GM20000 (cell line): ENCODE results near the gene MYCN.
"Not testable (repeated sequence)": the region's sequence is repeated elsewhere in the genome, so short reads cannot be mapped to it uniquely, and the experiment has no call there.

Experiments
- DNase-seq: peaks from one replicate; pipeline ENCODE4 v3.0.0; 2012; ENCODE audit warnings: low spot score
- TF ChIP-seq, protein P1 (sequence below): IDR thresholded peaks from 2 replicates; pipeline ENCODE4 v1.5.1; 2012; ENCODE audit warnings: mild to moderate bottlenecking, control low read depth; ENCODE audit errors: extremely low read depth, missing control alignments

The MYCN gene

DNA sequence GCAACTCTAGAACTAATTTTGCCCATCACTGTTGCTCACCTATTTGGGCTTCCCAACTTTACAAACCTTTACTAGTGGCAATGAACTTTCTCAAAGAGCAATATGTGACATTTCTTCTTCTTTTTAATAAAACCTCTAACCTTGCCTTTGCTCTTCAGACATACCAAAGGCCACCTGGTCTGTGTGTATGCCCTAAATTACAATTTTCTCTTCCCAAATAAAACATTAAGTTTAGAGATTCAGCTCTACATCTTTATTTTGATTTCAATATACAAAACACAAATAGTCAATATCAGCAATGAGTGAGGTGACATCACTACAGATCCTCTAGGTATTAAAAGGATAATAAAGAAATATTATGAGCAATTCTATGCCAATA, 35.1 kb upstream of the MYCN start:
- no peak for DNase-seq
- TF ChIP-seq, protein P1, sequence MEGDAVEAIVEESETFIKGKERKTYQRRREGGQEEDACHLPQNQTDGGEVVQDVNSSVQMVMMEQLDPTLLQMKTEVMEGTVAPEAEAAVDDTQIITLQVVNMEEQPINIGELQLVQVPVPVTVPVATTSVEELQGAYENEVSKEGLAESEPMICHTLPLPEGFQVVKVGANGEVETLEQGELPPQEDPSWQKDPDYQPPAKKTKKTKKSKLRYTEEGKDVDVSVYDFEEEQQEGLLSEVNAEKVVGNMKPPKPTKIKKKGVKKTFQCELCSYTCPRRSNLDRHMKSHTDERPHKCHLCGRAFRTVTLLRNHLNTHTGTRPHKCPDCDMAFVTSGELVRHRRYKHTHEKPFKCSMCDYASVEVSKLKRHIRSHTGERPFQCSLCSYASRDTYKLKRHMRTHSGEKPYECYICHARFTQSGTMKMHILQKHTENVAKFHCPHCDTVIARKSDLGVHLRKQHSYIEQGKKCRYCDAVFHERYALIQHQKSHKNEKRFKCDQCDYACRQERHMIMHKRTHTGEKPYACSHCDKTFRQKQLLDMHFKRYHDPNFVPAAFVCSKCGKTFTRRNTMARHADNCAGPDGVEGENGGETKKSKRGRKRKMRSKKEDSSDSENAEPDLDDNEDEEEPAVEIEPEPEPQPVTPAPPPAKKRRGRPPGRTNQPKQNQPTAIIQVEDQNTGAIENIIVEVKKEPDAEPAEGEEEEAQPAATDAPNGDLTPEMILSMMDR = no peak

DNA sequence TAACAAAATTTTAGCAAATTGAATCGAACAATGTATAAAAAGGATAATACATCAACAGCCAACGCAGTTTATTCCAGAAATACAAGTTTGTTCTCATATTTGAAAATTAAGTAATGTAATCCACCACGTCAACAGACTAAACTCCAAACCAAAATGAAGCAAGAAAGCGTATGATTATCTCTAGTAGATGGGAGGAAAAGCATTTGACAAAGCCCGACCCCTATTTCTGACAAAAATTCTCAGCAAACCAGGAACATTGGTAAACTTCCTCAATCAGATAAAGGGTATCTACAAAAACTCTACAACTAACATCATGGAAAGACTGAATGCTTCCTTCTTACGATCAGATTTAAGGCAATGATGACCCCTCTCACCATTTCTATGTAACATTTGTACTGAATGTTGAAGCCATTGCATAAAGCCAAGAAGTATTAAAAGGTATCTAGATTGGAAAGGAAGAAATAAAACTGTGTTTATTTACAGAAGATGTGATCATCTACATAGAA, 34.3 kb upstream of the MYCN start:
- TF ChIP-seq, protein P1 = no peak
- DNase-seq = no peak

DNA sequence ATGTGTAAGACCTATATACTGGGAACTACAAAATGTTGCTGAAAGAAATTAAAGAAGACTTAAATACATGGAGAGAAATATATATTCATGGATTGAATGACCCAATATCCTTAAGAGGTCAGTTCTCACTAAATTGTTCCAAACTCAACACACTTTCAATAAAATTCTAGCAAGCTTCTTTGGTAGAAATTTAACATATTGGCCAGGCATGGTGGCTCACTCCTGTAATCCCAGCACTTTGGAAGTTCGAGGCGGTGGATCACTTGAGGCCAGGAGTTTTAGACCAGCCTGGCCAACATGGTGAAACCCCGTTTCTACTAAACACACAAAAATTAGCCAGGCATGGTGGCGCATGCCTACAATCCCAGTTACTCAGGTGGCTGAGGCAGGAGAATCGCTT, 33.6 kb upstream of the MYCN start:
- TF ChIP-seq, protein P1 = no peak
- no peak for DNase-seq

DNA sequence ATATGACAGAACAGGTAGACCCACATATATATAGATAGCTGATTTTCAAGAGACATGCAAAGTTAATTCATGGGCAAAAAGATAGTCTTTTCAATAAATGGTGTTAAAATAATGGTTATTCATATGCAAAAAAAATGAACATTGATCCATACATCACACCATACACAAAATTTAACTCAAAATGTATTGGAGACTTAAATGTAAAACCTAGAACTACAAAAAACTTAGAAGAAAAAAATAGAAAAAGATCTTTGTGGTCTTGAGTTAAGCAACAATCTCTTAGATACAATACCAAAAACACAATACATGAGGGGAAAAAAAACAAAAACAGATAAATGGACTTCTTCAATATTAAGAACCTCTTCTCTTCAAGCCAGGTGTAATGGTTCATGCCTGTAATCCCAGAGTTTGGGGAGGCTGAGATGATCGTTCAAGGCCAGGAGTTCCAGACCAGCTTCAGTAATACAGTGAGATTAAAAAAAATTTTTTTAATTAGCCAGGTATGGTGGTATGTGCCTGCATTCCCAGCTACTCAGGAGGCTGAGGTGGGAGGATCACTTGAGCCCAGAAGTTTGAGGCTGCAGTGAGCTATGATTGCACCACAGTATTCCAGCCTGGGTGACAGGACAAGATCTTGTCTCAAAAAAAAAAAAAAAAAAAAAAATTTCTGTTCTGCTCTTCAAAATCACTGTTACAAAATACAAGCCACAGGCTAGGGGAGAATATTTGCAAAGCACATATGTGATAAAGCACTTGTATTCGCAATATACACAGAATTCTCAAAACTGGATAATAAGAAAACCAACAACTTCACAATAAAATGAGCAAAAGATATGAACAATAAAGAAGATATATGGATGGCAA, 32.7 kb upstream of the MYCN start:
- TF ChIP-seq, protein P1 = no peak

DNA sequence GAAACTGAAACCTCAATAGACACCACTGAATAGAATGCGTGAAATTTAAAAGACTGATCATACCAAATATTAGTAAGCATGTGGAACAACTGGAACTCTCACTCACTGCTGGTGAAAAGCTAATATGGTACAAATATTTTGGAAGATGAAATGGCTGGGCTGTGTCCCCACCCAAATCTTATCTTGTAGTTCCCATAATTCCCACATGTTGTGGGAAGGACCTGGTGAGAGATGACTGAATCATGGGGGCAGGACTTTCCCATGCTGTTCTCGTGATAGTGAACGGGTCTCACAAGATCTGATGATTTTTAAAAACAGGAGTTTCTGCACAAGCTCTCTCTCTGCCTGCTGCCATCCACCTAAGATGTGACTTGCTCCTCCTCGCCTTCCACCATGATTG, 32.0 kb upstream of the MYCN start:
- TF ChIP-seq, protein P1 = no peak
- no peak for DNase-seq

More for the DNA sequence above, 32.7 kb upstream of the MYCN start:
- DNase-seq = no peak

DNA sequence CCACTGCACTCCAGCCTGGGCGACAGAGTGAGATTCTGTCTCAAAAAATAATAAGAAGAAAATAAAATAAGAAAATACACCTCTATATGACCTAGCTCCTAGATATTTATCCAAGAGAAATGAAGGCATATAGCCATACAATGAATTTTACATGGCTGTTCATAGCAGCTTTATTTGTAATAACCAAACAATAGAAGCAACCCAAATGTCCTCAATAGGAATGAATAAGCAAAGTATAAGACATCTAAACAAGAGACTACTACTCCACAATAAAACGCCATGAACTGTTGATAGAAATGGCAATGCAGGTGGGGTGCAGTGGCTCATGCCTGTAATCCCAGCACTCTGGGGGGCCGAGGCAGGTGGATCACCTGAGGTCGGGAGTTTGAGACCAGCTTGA, 31.2 kb upstream of the MYCN start:
- TF ChIP-seq, protein P1 = no peak
- DNase-seq = no peak

DNA sequence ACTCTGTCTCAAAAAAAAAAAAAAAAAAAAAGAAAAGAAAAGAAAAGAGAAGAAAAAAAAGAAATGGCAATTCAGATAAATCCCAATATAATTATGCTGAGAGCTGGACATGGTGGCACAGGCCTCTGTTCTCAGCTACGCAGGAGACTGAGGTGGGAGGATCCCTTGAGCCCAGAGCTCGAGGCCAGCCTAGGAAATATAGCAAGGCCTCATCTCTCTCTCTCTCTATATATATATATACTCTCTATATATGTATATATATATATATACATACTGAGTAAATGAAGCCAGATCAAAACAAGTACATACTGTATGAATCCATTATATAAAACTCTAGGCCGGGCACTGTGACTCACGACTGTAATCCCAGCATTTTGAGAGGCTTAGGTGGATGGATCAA, 30.6 kb upstream of the MYCN start:
- DNase-seq = no peak

DNA sequence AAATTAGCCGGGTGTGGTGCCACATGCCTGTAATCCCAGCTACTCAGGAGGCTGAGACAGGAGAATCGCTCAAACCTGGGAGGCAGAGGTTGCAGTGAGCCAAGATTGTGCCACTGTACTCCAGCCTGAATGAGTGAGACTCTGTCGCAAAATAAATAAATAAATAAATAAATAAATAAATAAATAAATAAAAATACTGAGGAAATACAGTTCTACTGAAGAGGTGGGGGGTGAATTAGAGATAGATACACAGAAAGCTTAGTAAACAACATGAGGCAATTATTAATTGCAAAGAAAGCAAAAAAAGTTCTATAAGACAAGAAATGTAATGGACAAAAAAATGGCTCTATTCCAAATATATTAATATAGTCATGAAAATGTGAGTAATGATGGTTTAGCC, 29.1 kb upstream of the MYCN start:
- DNase-seq = not testable (repeated sequence)

More for the DNA sequence above, 30.6 kb upstream of the MYCN start:
- TF ChIP-seq, protein P1 = no peak
